ENCODE results near the gene TBC1D10A.

DNA sequence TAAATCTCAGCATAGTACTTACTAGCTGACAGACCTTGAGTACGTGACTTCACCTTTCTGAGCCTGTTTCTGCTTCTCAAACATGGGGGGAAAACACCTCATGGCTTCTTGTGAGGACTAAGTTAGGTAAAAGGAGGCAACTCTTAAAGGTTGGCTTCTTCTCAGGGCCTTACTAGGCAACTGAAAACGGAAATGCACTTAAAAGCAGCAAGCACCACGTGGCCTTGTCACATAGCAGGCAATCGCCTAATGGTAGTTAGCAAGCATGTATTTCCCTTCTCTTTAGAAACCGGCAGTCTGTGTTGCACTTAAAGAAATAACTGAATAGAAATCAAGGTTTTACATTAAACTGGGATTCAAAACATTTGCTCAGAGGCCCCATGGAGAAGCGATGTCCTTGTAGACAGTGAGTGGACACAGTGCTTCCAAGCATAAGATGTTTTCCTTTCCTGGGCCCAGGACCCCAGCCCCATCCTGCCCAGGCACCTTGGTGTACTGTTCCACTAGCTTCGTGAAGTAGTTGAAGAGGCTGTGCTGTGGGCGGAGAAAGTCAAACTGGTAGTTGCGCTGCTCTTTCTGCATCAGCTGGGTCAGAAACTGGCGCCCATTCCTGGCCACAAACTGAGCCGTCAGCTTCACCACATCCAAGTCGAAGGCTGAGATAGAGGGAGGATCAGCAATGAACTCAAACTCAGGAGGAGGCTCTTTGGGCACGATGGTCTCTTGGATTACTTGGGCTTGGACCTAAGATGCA, 17.9 kb upstream of the TBC1D10A start:
- TF ChIP-seq, protein P1, sequence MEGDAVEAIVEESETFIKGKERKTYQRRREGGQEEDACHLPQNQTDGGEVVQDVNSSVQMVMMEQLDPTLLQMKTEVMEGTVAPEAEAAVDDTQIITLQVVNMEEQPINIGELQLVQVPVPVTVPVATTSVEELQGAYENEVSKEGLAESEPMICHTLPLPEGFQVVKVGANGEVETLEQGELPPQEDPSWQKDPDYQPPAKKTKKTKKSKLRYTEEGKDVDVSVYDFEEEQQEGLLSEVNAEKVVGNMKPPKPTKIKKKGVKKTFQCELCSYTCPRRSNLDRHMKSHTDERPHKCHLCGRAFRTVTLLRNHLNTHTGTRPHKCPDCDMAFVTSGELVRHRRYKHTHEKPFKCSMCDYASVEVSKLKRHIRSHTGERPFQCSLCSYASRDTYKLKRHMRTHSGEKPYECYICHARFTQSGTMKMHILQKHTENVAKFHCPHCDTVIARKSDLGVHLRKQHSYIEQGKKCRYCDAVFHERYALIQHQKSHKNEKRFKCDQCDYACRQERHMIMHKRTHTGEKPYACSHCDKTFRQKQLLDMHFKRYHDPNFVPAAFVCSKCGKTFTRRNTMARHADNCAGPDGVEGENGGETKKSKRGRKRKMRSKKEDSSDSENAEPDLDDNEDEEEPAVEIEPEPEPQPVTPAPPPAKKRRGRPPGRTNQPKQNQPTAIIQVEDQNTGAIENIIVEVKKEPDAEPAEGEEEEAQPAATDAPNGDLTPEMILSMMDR (IDR thresholded peaks at IDR 0.05) = no peak
- TF ChIP-seq POLR2A (IDR thresholded peaks at IDR 0.05) = no peak
